Type B pancreatic cell (in vitro differentiated cells): ENCODE measurements around the gene MRPS2. TPM values are rescaled to one million over a fixed set of nuclear protein-coding genes. Genes with fewer than 3 reads are reported as not detected.
"Not testable (repeated sequence)": the region's sequence is repeated elsewhere in the genome, so short reads cannot be mapped to it uniquely, and the experiment has no call there.

Experiments used
- DNase-seq: peaks from one replicate; pipeline ENCODE4 v3.0.0; 2021; ENCODE audit warnings: mixed read lengths; ENCODE audit not compliant: unreplicated experiment; ENCODE audit errors: extremely low spot score
- H3K27ac Mint-ChIP-seq: 2 replicates; pipeline ENCODE4 v1.8.0; 2021; ENCODE audit warnings: mild to moderate bottlenecking, mixed read lengths
- H3K27me3 Mint-ChIP-seq: 2 replicates; pipeline ENCODE4 v1.8.0; 2021; ENCODE audit warnings: mixed read lengths
- H3K36me3 Mint-ChIP-seq: 2 replicates; pipeline ENCODE4 v1.8.0; 2021; ENCODE audit warnings: mixed read lengths
- H3K4me1 Mint-ChIP-seq: one replicate; pipeline ENCODE4 v1.8.0; 2021; ENCODE audit warnings: mixed read lengths; ENCODE audit not compliant: unreplicated experiment
- H3K4me3 Mint-ChIP-seq: 2 replicates; pipeline ENCODE4 v1.8.0; 2021; ENCODE audit warnings: mild to moderate bottlenecking, mixed read lengths
- H3K9me3 Mint-ChIP-seq: 2 replicates; pipeline ENCODE4 v1.8.0; 2021; ENCODE audit warnings: mixed read lengths
- total RNA-seq: library from RNA; stranded (reverse); gene quantifications from 2 replicates; pipeline ENCODE4 v1.2.1, GENCODE V29; 2021; ENCODE audit warnings: low replicate concordance
- TF ChIP-seq, protein P1 (sequence below): fragments of 200-600 bp; sonication (generic); conservative IDR thresholded peaks from 2 replicates; pipeline ENCODE4 v1.5.0; 2021; ENCODE audit warnings: antibody characterized with exemption, mild to moderate bottlenecking

The MRPS2 gene
- total RNA-seq, 1 donor from 2014 or later, result 55.2 TPM

DNA sequence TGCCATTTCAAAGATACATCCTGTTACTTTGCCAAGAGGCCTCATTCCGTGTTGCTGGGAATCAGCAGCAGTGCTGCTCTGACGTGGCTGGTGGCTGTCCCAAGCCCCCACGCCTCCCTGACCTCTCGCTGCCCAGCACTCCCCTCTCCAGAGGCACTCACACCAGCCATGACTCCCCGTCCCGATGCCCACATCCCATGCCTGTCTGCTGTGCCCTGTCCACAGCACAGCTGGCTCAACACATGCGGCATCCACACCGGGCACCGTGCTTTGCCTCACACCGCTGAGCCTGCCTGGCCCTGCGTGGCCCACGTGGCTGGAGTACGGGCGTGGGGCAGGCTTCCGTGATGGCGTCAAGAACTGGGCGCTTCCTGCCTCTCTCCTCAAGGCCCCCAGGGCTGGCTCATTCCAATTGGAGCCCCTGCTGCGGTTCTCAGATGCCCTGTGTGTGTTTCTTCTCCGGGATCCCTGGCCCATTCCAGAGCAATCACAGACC lies 12.9 kb downstream of the MRPS2 start:
- Mint-ChIP-seq H3K4me1 (peaks cover 9% of the 10 kb centered on the region), H3K27ac (no peak overlapping the region), H3K4me3 (no peak overlapping the region), H3K9me3 (peaks cover 6% of the 10 kb centered on the region), H3K27me3 (peaks cover 4% of the 10 kb centered on the region), H3K36me3 (no peaks in the 10 kb centered on the region)
- TF ChIP-seq, protein P1, sequence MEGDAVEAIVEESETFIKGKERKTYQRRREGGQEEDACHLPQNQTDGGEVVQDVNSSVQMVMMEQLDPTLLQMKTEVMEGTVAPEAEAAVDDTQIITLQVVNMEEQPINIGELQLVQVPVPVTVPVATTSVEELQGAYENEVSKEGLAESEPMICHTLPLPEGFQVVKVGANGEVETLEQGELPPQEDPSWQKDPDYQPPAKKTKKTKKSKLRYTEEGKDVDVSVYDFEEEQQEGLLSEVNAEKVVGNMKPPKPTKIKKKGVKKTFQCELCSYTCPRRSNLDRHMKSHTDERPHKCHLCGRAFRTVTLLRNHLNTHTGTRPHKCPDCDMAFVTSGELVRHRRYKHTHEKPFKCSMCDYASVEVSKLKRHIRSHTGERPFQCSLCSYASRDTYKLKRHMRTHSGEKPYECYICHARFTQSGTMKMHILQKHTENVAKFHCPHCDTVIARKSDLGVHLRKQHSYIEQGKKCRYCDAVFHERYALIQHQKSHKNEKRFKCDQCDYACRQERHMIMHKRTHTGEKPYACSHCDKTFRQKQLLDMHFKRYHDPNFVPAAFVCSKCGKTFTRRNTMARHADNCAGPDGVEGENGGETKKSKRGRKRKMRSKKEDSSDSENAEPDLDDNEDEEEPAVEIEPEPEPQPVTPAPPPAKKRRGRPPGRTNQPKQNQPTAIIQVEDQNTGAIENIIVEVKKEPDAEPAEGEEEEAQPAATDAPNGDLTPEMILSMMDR, result no peak
- peak; percentile 61 for DNase-seq

DNA sequence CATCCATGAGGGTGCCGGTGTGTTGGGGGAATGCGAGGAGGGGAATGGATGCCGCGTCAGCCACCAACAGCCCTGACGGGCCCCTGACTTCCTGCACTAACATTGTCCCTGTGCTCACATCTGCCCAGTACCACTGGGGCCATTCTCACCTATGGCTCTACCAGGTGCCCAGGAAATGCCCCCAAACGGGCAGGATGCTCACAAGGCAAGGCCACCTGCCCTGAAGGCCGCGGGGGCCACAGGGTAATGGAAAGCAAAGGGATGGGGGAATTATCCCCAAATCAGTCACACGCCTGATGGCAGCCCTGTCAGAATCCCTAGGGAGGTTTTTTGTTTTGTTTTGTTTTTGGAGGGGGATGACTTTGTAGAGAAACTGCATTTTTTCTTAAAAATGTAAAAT lies 13.4 kb downstream of the MRPS2 start:
- not testable (repeated sequence) for H3K4me1 Mint-ChIP-seq, H3K36me3 Mint-ChIP-seq, H3K4me3 Mint-ChIP-seq, H3K27me3 Mint-ChIP-seq, H3K27ac Mint-ChIP-seq, H3K9me3 Mint-ChIP-seq, DNase-seq

DNA sequence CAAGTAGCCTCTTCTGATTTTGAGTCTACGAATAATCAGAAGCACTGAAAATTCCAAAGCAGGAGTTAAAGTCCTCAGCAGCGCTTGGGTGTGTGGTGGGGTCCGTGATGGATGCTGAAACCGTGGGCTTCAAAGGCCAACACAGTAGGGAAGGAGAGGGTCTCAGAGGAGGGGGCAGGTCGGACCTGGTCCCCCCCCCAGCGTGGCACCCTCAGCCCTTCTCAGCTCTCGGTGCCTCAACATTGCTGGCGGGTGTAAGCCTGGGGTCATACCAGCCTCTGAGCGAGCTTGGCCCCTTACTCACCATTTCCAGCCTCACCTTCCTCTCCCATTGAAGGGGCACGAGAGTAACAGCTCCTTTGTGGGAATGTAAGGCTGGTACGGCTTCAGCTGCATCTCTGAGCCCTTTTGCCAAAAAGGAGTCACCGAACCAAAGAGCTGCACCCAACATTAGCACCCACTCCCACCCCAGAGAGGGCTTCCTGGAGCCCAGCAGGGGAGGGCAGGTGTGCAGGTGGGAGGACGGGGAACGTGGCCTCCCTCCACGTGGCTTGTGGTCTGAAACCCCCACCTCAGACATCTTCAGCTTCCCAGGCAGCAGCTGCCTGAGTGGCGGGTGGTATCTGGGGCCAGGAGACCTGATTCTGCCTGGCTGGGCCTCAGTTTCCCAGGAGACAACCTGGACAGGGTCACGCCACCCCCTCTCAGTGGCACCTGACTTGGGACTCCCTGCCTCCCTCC lies 14.0 kb downstream of the MRPS2 start:
- H3K36me3 Mint-ChIP-seq, result no peaks in the 10 kb centered on the region
- H3K4me3 Mint-ChIP-seq, result no peak overlapping the region
- peaks cover 4% of the 10 kb centered on the region for H3K27me3 Mint-ChIP-seq
- DNase-seq, result no peak
- H3K4me1 Mint-ChIP-seq, result peaks cover 9% of the 10 kb centered on the region
- TF ChIP-seq, protein P1, result no peak
- H3K27ac Mint-ChIP-seq, result no peak overlapping the region
- peaks cover 1% of the 10 kb centered on the region for H3K9me3 Mint-ChIP-seq

DNA sequence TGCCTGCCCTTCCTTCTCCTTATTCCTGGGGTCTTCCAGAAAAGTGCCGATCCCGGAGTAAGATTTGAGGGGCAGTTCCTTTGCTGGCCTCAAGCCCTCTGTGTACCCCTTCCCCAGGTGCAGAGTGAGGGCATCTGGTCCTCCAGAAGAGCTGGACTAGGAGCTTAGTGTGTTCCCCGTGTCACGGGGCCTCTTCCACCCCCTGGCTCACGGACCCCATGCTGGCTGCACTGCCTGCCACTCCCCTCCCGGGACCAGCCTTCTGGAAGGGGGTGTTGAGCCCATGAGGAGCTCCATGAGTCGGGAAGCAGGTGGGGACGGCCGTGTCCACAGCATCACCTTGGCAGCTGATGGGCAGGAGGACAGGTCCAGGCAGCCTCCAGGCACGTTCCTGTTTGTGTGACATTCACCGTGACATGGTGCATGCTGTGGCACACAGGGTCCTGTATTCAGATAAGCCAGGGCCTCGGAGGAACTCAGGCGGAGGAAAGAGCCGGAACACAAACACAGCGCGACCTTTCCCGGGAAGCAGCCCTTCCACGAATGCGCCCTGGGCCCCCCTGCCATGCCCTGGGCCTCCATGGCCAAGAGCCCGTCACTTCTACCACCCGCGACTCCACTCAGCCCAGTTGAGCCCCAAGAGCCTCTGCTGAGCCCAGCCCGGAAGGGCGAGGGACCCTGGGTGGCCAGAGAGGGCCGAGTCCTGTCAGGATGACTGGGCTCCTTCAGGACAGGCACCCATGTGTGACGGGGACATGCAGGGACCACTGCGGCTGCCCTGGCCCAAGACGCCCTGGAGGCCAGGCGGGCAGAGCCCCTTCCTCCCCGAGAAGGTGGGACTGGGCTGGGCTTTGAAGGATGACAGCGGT lies 14.8 kb downstream of the MRPS2 start:
- Mint-ChIP-seq H3K9me3 (no peaks in the 10 kb centered on the region), H3K4me1 (peaks cover 9% of the 10 kb centered on the region), H3K27ac (no peak overlapping the region), H3K4me3 (no peak overlapping the region), H3K27me3 (peaks cover 4% of the 10 kb centered on the region), H3K36me3 (no peaks in the 10 kb centered on the region)
- no peak for DNase-seq
- TF ChIP-seq, protein P1, result no peak

- TF ChIP-seq, protein P1, result no peak
- Mint-ChIP-seq H3K4me1 (peaks cover 9% of the 10 kb centered on the region), H3K9me3 (no peaks in the 10 kb centered on the region), H3K36me3 (no peaks in the 10 kb centered on the region), H3K4me3 (no peak overlapping the region), H3K27ac (no peak overlapping the region), H3K27me3 (peaks cover 4% of the 10 kb centered on the region)
- DNase-seq, result peak; percentile 63
These were observed 15.8 kb downstream of the MRPS2 start for GRCh38 chr9:135516132-135516860.
